ENCODE measurements around the gene ALDH3A2. TPM values are rescaled to one million over a fixed set of nuclear protein-coding genes. Genes with fewer than 3 reads are reported as not detected.

Gene ALDH3A2
- total RNA-seq, 1 experiment from 2014 or later: 271 TPM

DNA sequence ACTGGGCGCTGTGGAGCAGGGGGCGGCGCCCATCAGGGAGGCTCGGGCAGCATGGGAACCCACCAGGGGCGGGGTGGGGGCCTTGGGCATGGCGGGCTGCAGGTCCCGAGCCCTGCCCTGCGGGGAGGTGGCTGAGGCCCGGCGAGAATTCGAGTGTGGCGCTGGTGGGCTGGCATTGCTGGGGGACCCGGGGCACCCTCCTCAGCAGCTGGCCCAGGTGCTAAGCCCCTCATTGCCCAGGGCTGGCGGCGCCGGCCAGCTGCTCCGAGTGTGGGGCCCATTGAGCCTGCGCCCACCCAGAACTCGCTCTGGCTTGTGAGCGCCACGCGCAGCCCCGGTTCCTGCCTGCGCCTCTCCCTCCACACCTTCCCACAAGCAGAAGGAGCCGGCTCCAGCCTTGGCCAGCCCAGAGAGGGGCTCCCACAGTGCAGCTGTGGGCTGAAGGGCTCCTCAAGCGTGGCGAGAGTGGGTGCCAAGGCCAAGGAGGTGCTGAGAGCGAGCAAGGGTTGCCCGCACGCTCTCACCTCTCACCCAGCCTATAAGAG is 5.9 kb downstream of the ALDH3A2 start:
- DNase-seq: no peak
- intact Hi-C loops (cut with micrococcal nuclease; ENCODE audit: unreplicated experiment): loop anchor here (5.0 kb wide), 1 partner anchor 292 kb away; the partner anchor contains the start of gene B9D1

DNA sequence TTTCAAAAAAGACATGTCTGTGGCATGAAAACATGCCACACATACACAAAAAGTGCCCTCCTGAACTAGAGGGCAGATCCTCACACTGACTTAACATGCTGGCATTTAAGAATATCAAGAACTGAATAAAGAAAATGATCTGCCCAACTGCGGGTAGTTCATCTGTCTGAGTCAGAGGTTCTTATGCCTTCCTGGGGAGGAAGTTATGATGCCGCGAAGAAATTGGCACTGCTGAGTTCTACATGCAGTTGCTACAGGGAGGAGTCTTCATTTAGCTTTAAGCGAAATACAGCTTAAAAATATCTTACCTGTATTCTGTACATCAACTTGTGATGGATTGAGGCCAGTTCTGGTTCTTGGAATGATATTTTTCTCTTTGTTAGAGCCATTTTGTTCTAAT is 6.3 kb downstream of the ALDH3A2 start:
- no peak for DNase-seq
- intact Hi-C loops (cut with micrococcal nuclease; ENCODE audit: unreplicated experiment): loop anchor here (5.0 kb wide), 1 partner anchor 293 kb away; the partner anchor contains the start of gene B9D1
- Histone ChIP-seq H3K27ac (no peak overlapping the region), H3K36me3 (ENCODE audit: low read depth) (peaks cover 79% of the 10 kb centered on the region), H3K4me1 (replicated peaks; ENCODE audit: insufficient read depth) (peaks cover 49% of the 10 kb centered on the region), H3K27me3 (ENCODE audit: insufficient read depth, low read depth) (no peaks in the 10 kb centered on the region), H4K20me1 (ENCODE audit: insufficient read depth) (peaks cover 15% of the 10 kb centered on the region; the same call in 1 of the 2 replicates), H3F3A (ENCODE audit: insufficient read depth, low read depth) (peaks cover 44% of the 10 kb centered on the region), H3K4me2 (no peak overlapping the region), H3K4me3 (no peak overlapping the region), H2AFZ (no peak overlapping the region), H3K79me2 (ENCODE audit: low read depth) (peaks cover 99% of the 10 kb centered on the region), H3K9me3 (ENCODE audit: insufficient read depth, low read depth) (no peaks in the 10 kb centered on the region), H3K9me2 (ENCODE audit: insufficient read depth) (no peaks in the 10 kb centered on the region)
- TF ChIP-seq, protein P1, sequence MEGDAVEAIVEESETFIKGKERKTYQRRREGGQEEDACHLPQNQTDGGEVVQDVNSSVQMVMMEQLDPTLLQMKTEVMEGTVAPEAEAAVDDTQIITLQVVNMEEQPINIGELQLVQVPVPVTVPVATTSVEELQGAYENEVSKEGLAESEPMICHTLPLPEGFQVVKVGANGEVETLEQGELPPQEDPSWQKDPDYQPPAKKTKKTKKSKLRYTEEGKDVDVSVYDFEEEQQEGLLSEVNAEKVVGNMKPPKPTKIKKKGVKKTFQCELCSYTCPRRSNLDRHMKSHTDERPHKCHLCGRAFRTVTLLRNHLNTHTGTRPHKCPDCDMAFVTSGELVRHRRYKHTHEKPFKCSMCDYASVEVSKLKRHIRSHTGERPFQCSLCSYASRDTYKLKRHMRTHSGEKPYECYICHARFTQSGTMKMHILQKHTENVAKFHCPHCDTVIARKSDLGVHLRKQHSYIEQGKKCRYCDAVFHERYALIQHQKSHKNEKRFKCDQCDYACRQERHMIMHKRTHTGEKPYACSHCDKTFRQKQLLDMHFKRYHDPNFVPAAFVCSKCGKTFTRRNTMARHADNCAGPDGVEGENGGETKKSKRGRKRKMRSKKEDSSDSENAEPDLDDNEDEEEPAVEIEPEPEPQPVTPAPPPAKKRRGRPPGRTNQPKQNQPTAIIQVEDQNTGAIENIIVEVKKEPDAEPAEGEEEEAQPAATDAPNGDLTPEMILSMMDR (conservative IDR thresholded peaks at IDR 0.05): no peak
- TF ChIP-seq EZH2 (IDR thresholded peaks at IDR 0.05; ENCODE audit: low read depth): no peak
- BruUV-seq (replicated peaks): no TSS peak
- ChIA-PET CTCF (no interaction called here), POLR2A (ENCODE audit: unreplicated experiment) (no interaction called here)

More for the DNA sequence above, 5.9 kb downstream of the ALDH3A2 start:
- Histone ChIP-seq H3F3A (ENCODE audit: insufficient read depth, low read depth) (peaks cover 43% of the 10 kb centered on the region), H3K27me3 (ENCODE audit: insufficient read depth, low read depth) (no peaks in the 10 kb centered on the region), H3K4me3 (no peak overlapping the region), H3K27ac (no peak overlapping the region), H2AFZ (no peak overlapping the region), H3K79me2 (ENCODE audit: low read depth) (peaks cover 99% of the 10 kb centered on the region), H3K4me1 (replicated peaks; ENCODE audit: insufficient read depth) (peaks cover 44% of the 10 kb centered on the region), H4K20me1 (ENCODE audit: insufficient read depth) (peaks cover 15% of the 10 kb centered on the region; the same call in 1 of the 2 replicates), H3K9me2 (ENCODE audit: insufficient read depth) (no peaks in the 10 kb centered on the region), H3K36me3 (ENCODE audit: low read depth) (peaks cover 75% of the 10 kb centered on the region), H3K9me3 (ENCODE audit: insufficient read depth, low read depth) (no peaks in the 10 kb centered on the region), H3K4me2 (no peak overlapping the region)
- BruUV-seq (replicated peaks): no TSS peak
- ChIA-PET POLR2A (ENCODE audit: unreplicated experiment) (no interaction called here), CTCF (no interaction called here)
- no peak for TF ChIP-seq EZH2 (IDR thresholded peaks at IDR 0.05; ENCODE audit: low read depth)
- TF ChIP-seq, protein P1 (conservative IDR thresholded peaks at IDR 0.05): no peak

DNA sequence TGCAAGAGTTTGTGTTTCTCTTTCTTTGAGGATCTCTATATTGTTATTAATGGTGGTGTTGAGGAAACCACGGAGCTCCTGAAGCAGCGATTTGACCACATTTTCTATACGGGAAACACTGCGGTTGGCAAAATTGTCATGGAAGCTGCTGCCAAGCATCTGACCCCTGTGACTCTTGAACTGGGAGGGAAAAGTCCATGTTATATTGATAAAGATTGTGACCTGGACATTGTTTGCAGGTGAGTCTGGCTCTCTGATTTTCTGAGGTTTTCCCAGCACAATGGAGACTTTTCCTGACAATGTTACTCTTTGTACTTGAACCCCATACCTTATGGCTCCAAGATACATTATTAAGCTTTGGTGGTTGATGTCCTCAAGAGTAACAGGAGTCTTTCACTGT is 7.8 kb downstream of the ALDH3A2 start:
- Histone ChIP-seq H3K4me2 (no peak overlapping the region), H3K27ac (peak overlapping the region; percentile 5; the same call in 1 of the 2 replicates), H3K27me3 (ENCODE audit: insufficient read depth, low read depth) (no peaks in the 10 kb centered on the region), H3K9me3 (ENCODE audit: insufficient read depth, low read depth) (no peaks in the 10 kb centered on the region), H3K4me3 (no peak overlapping the region), H3F3A (ENCODE audit: insufficient read depth, low read depth) (peaks cover 43% of the 10 kb centered on the region), H3K9me2 (ENCODE audit: insufficient read depth) (no peaks in the 10 kb centered on the region), H2AFZ (no peak overlapping the region), H3K4me1 (replicated peaks; ENCODE audit: insufficient read depth) (peaks cover 56% of the 10 kb centered on the region), H3K79me2 (ENCODE audit: low read depth) (peaks cover 99% of the 10 kb centered on the region), H3K36me3 (ENCODE audit: low read depth) (peaks cover 90% of the 10 kb centered on the region), H4K20me1 (ENCODE audit: insufficient read depth) (peaks cover 10% of the 10 kb centered on the region; the same call in 1 of the 2 replicates)
- no peak for DNase-seq
- TF ChIP-seq EZH2 (IDR thresholded peaks at IDR 0.05; ENCODE audit: low read depth): no peak
- TF ChIP-seq, protein P1 (conservative IDR thresholded peaks at IDR 0.05): no peak
- ChIA-PET POLR2A (ENCODE audit: unreplicated experiment) (interaction anchor here (0.5 kb wide), 1 partner anchor 324 kb away, joined by 3 read pairs; no protein-coding TSS in a partner anchor), CTCF (no interaction called here)
- BruUV-seq (replicated peaks): no TSS peak
- intact Hi-C loops (cut with micrococcal nuclease; ENCODE audit: unreplicated experiment): no loop called here
